PC-3 (cell line): ENCODE data around the gene BCAS3. TPM values are rescaled to one million over a fixed set of nuclear protein-coding genes. Genes with fewer than 3 reads are reported as not detected.

Source experiments
- ATAC-seq: fragments of 200-7000 bp; cut with Tn5 transposase; 2 replicates; pipeline ENCODE4 v1.9.1; 2020; ENCODE audit warnings: mild to moderate bottlenecking, moderate library complexity
- BruUV-seq: library from RNA; stranded (reverse); fragments of 400-500 nt; replicated peaks from 2 replicates; lab custom pipeline; 2021; lab: Mats Ljungman, UMichigan
- CTCF ChIA-PET: fragments of 300-600 bp; sonication (Branson Sonifier 250); formaldehyde crosslinking; loops from one replicate; lab custom pipeline; 2022; ENCODE audit warnings: antibody characterized with exemption; lab: Charles Lee
- POLR2A ChIA-PET: fragments of 300-600 bp; sonication (Branson Sonifier 250); formaldehyde crosslinking; loops from one replicate; lab custom pipeline; 2022; ENCODE audit warnings: antibody characterized with exemption; ENCODE audit not compliant: unreplicated experiment; lab: Charles Lee
- DNase-seq: peaks from one replicate; pipeline ENCODE4 v3.0.0-alpha.2; 2015
- H2AFZ ChIP-seq: fragments of 300-600 bp; sonication (generic); 2 replicates; pipeline ENCODE4 v1.6.0; 2016; ENCODE audit warnings: antibody characterized with exemption, low read length
- H3F3A ChIP-seq: fragments of 300-600 bp; sonication (generic); one replicate; pipeline ENCODE4 v1.6.0; 2017; ENCODE audit warnings: antibody characterized with exemption, low read length, control low read depth, mild to moderate bottlenecking; ENCODE audit not compliant: unreplicated experiment
- H3K27ac ChIP-seq: fragments of 300-600 bp; sonication (generic); 2 replicates; pipeline ENCODE4 v1.5.1; 2016; ENCODE audit warnings: mild to moderate bottlenecking, low read length
- H3K27me3 ChIP-seq: fragments of 300-600 bp; sonication (generic); 2 replicates; pipeline ENCODE4 v1.6.1; 2016; ENCODE audit warnings: low read length, mixed read lengths
- H3K36me3 ChIP-seq: fragments of 300-600 bp; sonication (generic); 2 replicates; pipeline ENCODE4 v1.6.1; 2016; ENCODE audit warnings: low read depth, mixed run types, low read length, mixed read lengths
- H3K4me1 ChIP-seq: fragments of 300-600 bp; sonication (generic); 2 replicates; pipeline ENCODE4 v1.5.1; 2016; ENCODE audit warnings: low read length; ENCODE audit not compliant: insufficient read depth
- H3K4me2 ChIP-seq: fragments of 300-600 bp; sonication (generic); 2 replicates; pipeline ENCODE4 v1.6.0; 2016; ENCODE audit warnings: low read length
- H3K4me3 ChIP-seq: fragments of 300-600 bp; sonication (generic); 2 replicates; pipeline ENCODE4 v1.5.1; 2016; ENCODE audit warnings: mild to moderate bottlenecking, low read length, mixed read lengths
- H3K79me2 ChIP-seq: fragments of 300-600 bp; sonication (generic); 2 replicates; pipeline ENCODE4 v1.6.1; 2017; ENCODE audit warnings: low read length, mixed read lengths
- H3K9ac ChIP-seq: fragments of 300-600 bp; sonication (generic); 2 replicates; pipeline ENCODE4 v1.6.0; 2016; ENCODE audit warnings: mild to moderate bottlenecking, low read length
- H3K9me2 ChIP-seq: fragments of 300-600 bp; sonication (generic); replicated peaks from 2 replicates; pipeline ENCODE4 v1.6.1; 2016; ENCODE audit warnings: mixed run types, low read length, mixed read lengths
- H3K9me3 ChIP-seq: fragments of 300-600 bp; sonication (generic); 2 replicates; pipeline ENCODE4 v1.6.1; 2016; ENCODE audit warnings: low read length, mixed read lengths
- H4K20me1 ChIP-seq: fragments of 300-600 bp; sonication (generic); 2 replicates; pipeline ENCODE4 v1.6.1; 2016; ENCODE audit warnings: low read length, mixed read lengths
- CTCF ChIP-seq: fragments of 300-600 bp; sonication (generic); conservative IDR thresholded peaks from 2 replicates; pipeline ENCODE4 v1.5.1; 2017; ENCODE audit warnings: antibody characterized with exemption, low read depth, mild to moderate bottlenecking, low read length
- EZH2 ChIP-seq: fragments of 300-600 bp; sonication (generic); IDR thresholded peaks from one replicate; pipeline ENCODE4 v1.6.1; 2017; ENCODE audit warnings: antibody characterized with exemption, mild to moderate bottlenecking, low read length; ENCODE audit not compliant: unreplicated experiment
- EZH2phosphoT487 ChIP-seq: fragments of 300-600 bp; sonication (generic); IDR thresholded peaks from 2 replicates; pipeline ENCODE4 v1.6.1; 2018; ENCODE audit warnings: mild to moderate bottlenecking, antibody characterized with exemption, low read length, borderline replicate concordance
- intact Hi-C: fragments of 100-400 bp; cut with micrococcal nuclease; formaldehyde crosslinking; loops from 2 replicates; pipeline ENCODE4 v1.9.0; 2023
- total RNA-seq: library from RNA; depleted of rRNA; stranded (reverse); fragments of >200 nt; gene quantifications from 2 replicates; pipeline ENCODE4 v1.2.3, GENCODE V29; 2014

The BCAS3 gene
- total RNA-seq, 1 experiment from 2014 or later: 25.9 TPM

DNA sequence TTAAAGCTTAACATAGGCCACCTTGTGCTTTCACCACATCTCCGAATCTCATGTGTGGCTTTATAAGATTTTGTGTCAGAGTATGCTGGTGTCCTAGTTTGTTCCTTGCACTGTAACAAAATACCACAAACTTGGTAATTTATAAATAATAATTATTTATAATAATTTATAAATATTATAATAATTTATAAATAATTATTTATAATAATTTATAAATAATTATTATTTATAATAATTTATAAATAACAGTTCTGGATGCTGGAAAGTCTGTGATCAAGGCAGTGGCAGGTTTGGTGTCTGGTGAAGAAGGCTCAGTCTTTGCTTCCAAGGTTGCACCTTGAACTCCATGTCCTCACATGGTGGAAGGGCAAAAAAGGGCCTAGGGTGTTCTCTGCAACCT lies 147.7 kb downstream of the BCAS3 start:
- DNase-seq: no peak

DNA sequence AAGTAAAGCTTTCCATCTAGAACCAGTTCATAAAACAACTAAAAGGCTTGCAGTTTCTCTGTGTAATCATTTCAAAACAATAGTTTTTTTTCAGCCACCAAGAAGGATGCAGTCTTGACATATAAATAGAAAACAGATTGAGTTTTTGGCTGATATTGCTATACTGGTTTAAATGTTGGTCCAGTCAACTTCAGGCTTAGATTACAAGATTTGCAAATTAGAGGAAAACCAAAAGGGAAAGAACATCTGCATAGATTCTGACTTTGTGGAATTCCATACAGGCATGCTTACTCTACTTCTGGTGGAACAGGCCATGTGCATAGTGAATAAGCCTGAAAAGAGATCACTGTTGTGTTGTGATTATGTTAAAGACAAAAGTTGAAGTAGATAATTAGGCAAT lies 150.3 kb downstream of the BCAS3 start:
- no peak overlapping the region for H2AFZ ChIP-seq
- H3K27me3 ChIP-seq: no peaks in the 10 kb centered on the region
- H3K9me3 ChIP-seq: no peaks in the 10 kb centered on the region
- H3K4me1 ChIP-seq: no peaks in the 10 kb centered on the region
- H3K4me3 ChIP-seq: no peak overlapping the region
- no peak overlapping the region for H3K4me2 ChIP-seq
- CTCF ChIA-PET: no interaction called here
- ATAC-seq: no peak
- H3K36me3 ChIP-seq: no peaks in the 10 kb centered on the region
- H3K9ac ChIP-seq: no peak overlapping the region
- no peak overlapping the region for H3K27ac ChIP-seq
- TF ChIP-seq EZH2 (no peak), CTCF (no peak), EZH2phosphoT487 (no peak)
- no peak for DNase-seq
- no peaks in the 10 kb centered on the region for H3K79me2 ChIP-seq
- intact Hi-C loops: no loop called here
- POLR2A ChIA-PET: no interaction called here
- no peaks in the 10 kb centered on the region for H3K9me2 ChIP-seq
- no TSS peak for BruUV-seq
- no peaks in the 10 kb centered on the region for H4K20me1 ChIP-seq
- H3F3A ChIP-seq: no peaks in the 10 kb centered on the region

More for the DNA sequence above, 147.7 kb downstream of the BCAS3 start:
- H4K20me1 ChIP-seq: no peaks in the 10 kb centered on the region
- ChIA-PET CTCF (no interaction called here), POLR2A (interaction anchor here (0.6 kb wide), 1 partner anchor 38 kb away, joined by 6 read pairs; no protein-coding TSS in a partner anchor)
- H3K4me3 ChIP-seq: no peak overlapping the region
- H3K9ac ChIP-seq: no peak overlapping the region
- ATAC-seq: no peak
- TF ChIP-seq CTCF (no peak), EZH2phosphoT487 (no peak), EZH2 (no peak)
- no peaks in the 10 kb centered on the region for H3K9me2 ChIP-seq
- no peaks in the 10 kb centered on the region for H3K79me2 ChIP-seq
- BruUV-seq: no TSS peak
- H3K27me3 ChIP-seq: no peaks in the 10 kb centered on the region
- no peaks in the 10 kb centered on the region for H3F3A ChIP-seq
- no peaks in the 10 kb centered on the region for H3K36me3 ChIP-seq
- H3K27ac ChIP-seq: no peak overlapping the region
- no peaks in the 10 kb centered on the region for H3K4me1 ChIP-seq
- no peaks in the 10 kb centered on the region for H3K9me3 ChIP-seq
- no peak overlapping the region for H3K4me2 ChIP-seq
- H2AFZ ChIP-seq: no peak overlapping the region
- intact Hi-C loops: no loop called here

- Histone ChIP-seq H3K4me1 (no peaks in the 10 kb centered on the region), H3K9ac (no peak overlapping the region), H3K9me2 (no peaks in the 10 kb centered on the region), H3F3A (no peaks in the 10 kb centered on the region), H3K79me2 (no peaks in the 10 kb centered on the region), H3K27me3 (no peaks in the 10 kb centered on the region), H4K20me1 (0 out of 2 replicates have a peak, but pooled peaks cover 4% of the 10 kb centered on the region), H3K9me3 (no peaks in the 10 kb centered on the region), H3K36me3 (no peaks in the 10 kb centered on the region), H3K4me2 (no peak overlapping the region), H3K27ac (no peak overlapping the region), H2AFZ (no peak overlapping the region), H3K4me3 (no peak overlapping the region)
- ChIA-PET CTCF (no interaction called here), POLR2A (no interaction called here)
- intact Hi-C loops: no loop called here
- TF ChIP-seq EZH2: no peak
- DNase-seq (no peak), ATAC-seq (no peak)
- no TSS peak for BruUV-seq
These were observed 154.5 kb downstream of the BCAS3 start for GRCh38 chr17:60832151-60832585.
